Peyer's patch (tissue), 4 donors: ENCODE results near the gene TNFRSF11A. TPM values are rescaled to one million over a fixed set of nuclear protein-coding genes. Genes with fewer than 3 reads are reported as not detected.

Experiments used
- DNase-seq, 3 donors: peaks; one replicate each; pipeline ENCODE4 v3.0.0-alpha.2; 2017 to 2019
- H3K27ac ChIP-seq, 4 donors: fragments of 200-600 bp; sonication (generic); one replicate each; pipeline ENCODE4 v1.5.1; 2016 to 2019
- H3K27me3 ChIP-seq, 2 donors: fragments of 200-600 bp; sonication (generic); one replicate each; pipeline ENCODE4 v1.5.1; 2019
- H3K36me3 ChIP-seq, 3 donors: fragments of 200-600 bp; sonication (generic); one replicate each; pipeline ENCODE4 v1.5.1; 2016 to 2019
- H3K4me1 ChIP-seq, 4 donors: fragments of 200-600 bp; sonication (generic); one replicate each; pipeline ENCODE4 v1.5.1; 2016 to 2019
- H3K4me3 ChIP-seq, 4 donors: fragments of 200-600 bp; sonication (generic); 1 replicate in 3 of 4; 2 replicates in 1 of 4; pipeline ENCODE4 v1.5.1; 2016 to 2019; ENCODE audit warnings: mild to moderate bottlenecking in 1 of 4
- H3K9me3 ChIP-seq, 4 donors: fragments of 200-600 bp; sonication (generic); one replicate each; pipeline ENCODE4 v1.5.1; 2016 to 2019; ENCODE audit warnings: mild to moderate bottlenecking in 1 of 4
- POLR2A ChIP-seq, 2 donors: fragments of 450-650 bp; IDR thresholded peaks; one replicate each; pipeline ENCODE4 v1.5.1; 2017; ENCODE audit warnings: antibody characterized with exemption in 2 of 2, mild to moderate bottlenecking in 2 of 2, moderate library complexity in 2 of 2
- total RNA-seq, 4 donors: library from RNA; depleted of rRNA; stranded (reverse); fragments of >200 nt; gene quantifications; one replicate each; pipeline ENCODE4 v1.1.0, GENCODE V29; 2016
- TF ChIP-seq, protein P1 (sequence below), 6 experiments: fragments of 450-650 bp in 4 of 6; fragments of 200-600 bp in 2 of 6; sonication (generic) in 1 of 6; IDR thresholded peaks; one replicate each; pipeline ENCODE4 v1.5.1; 2017 to 2019; ENCODE audit warnings: antibody characterized with exemption in 6 of 6, mild to moderate bottlenecking in 3 of 6, moderate library complexity in 1 of 6

TNFRSF11A gene
- total RNA-seq, 4 donors from 2014 or later = 29.6 to 64.6 (median 43.1) TPM

DNA sequence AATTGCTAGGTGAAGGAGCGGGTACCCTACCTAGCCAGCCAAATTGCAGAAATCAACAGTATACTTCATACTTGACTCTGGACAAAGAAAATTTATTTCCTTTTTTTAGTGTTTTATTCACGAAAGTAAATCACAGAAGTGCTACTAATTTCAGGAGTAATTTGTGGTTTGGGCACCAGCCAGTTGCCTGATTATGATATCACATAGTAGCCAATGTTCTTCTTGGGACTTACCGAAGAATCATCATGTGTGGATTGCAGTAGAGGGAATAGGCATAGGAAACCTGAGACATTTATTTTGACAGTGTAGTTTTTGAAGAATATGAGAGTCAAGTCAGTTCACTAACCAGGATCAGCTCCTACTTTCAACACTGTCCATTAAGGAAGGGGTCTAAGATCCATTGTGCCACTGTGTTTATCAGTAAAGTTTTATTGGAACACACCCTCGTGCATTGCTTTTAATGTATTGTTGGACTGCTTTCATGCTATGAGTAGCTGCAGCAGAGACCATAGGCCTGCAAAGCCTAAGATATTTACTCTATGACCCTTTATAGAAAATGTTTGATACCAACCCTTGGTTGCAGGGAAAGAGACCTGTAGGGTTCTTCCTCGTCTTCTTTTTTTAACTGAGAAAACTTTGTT is 32.1 kb downstream of the TNFRSF11A start:
- Histone ChIP-seq H3K4me1 (no peaks in the 10 kb centered on the region), H3K27ac (no peak overlapping the region), H3K4me3 (no peak overlapping the region), H3K36me3 (no peaks in the 10 kb centered on the region), H3K27me3 (no peaks in the 10 kb centered on the region), H3K9me3 (no peaks in the 10 kb centered on the region)
- no peak for TF ChIP-seq POLR2A (IDR thresholded peaks at IDR 0.05)
- TF ChIP-seq, protein P1, sequence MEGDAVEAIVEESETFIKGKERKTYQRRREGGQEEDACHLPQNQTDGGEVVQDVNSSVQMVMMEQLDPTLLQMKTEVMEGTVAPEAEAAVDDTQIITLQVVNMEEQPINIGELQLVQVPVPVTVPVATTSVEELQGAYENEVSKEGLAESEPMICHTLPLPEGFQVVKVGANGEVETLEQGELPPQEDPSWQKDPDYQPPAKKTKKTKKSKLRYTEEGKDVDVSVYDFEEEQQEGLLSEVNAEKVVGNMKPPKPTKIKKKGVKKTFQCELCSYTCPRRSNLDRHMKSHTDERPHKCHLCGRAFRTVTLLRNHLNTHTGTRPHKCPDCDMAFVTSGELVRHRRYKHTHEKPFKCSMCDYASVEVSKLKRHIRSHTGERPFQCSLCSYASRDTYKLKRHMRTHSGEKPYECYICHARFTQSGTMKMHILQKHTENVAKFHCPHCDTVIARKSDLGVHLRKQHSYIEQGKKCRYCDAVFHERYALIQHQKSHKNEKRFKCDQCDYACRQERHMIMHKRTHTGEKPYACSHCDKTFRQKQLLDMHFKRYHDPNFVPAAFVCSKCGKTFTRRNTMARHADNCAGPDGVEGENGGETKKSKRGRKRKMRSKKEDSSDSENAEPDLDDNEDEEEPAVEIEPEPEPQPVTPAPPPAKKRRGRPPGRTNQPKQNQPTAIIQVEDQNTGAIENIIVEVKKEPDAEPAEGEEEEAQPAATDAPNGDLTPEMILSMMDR (IDR thresholded peaks at IDR 0.05) = no peak
- DNase-seq = no peak

DNA sequence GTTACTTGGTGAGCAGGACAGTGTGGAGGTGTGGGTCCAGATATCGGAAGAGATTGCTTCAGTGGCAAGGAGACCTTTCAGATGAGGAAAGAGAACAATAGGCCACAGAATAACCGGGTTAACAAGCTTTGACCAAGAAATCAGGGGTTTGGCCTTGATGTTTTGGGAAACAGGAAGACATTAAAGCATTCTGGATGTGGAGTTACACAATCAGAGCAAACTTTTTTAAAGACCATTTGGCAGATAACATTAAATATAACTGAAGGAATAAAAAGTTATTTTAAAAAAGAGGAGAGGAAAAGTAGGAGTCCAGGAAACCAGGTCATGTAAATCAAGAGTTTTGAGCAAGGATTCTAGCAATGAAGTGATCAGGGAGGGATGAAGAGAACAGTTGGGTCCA is 35.7 kb downstream of the TNFRSF11A start:
- no peaks in the 10 kb centered on the region for H3K27me3 ChIP-seq
- TF ChIP-seq, protein P1 (IDR thresholded peaks at IDR 0.05) = no peak
- TF ChIP-seq POLR2A (IDR thresholded peaks at IDR 0.05) = no peak
- no peaks in the 10 kb centered on the region for H3K4me1 ChIP-seq

DNA sequence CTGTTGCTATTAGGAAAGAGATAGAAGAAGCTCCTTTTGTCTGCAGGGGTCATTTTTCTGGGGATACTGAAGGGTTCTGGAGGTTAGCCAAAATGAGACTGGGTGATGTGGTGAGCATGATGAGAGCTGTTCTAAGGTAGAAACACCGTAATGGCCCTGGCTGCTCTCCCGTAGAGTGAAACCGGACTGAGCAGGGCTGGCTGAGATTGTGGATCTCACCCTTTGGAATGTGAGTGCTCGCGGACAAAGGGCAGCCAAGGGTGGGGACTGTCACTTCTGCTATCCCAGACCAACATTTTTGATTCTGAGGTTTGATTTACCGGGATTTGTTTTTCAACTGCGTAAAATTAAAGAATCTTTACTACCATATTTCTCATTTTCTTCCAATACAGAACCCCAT is 36.2 kb downstream of the TNFRSF11A start:
- peaks cover 0 to 9% (median 0%) of the 10 kb centered on the region in 3 donors for H3K36me3 ChIP-seq
- H3K4me3 ChIP-seq = no peak overlapping the region
- H3K4me1 ChIP-seq = no peaks in the 10 kb centered on the region
- TF ChIP-seq, protein P1 (IDR thresholded peaks at IDR 0.05) = no peak
- no peaks in the 10 kb centered on the region for H3K9me3 ChIP-seq
- peak in 1 of 3 donors; percentile 63 for DNase-seq
- H3K27ac ChIP-seq = no peak overlapping the region
- H3K27me3 ChIP-seq = no peaks in the 10 kb centered on the region

More for the DNA sequence above, 35.7 kb downstream of the TNFRSF11A start:
- no peak for DNase-seq
- Histone ChIP-seq H3K4me3 (no peak overlapping the region), H3K9me3 (no peaks in the 10 kb centered on the region), H3K36me3 (peaks cover 0 to 9% (median 0%) of the 10 kb centered on the region in 3 donors), H3K27ac (no peak overlapping the region)

DNA sequence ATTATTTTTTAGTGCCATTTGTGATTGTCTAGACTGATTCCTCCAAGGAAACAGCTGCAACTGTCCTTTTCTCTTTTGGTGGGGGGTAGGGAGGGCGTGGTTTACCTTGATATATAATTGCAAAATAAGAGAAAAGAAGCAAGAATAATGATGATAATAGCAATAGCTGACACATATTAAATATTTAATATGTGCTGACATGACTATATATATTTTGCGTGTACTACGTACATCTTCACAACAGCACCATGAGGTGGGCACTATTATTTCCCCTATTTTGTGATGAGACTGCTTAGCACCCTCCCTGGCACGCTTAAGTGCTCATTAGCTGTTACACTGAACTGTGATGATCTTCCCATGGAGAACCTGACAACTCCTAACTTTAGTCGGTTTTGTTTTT is 39.4 kb downstream of the TNFRSF11A start:
- TF ChIP-seq POLR2A (IDR thresholded peaks at IDR 0.05) = no peak
- TF ChIP-seq, protein P1 (IDR thresholded peaks at IDR 0.05) = no peak
- Histone ChIP-seq H3K36me3 (peaks cover 0 to 15% (median 0%) of the 10 kb centered on the region in 3 donors), H3K9me3 (no peaks in the 10 kb centered on the region), H3K27me3 (no peaks in the 10 kb centered on the region), H3K4me1 (no peaks in the 10 kb centered on the region), H3K4me3 (no peak overlapping the region), H3K27ac (no peak overlapping the region)
- no peak for DNase-seq

DNA sequence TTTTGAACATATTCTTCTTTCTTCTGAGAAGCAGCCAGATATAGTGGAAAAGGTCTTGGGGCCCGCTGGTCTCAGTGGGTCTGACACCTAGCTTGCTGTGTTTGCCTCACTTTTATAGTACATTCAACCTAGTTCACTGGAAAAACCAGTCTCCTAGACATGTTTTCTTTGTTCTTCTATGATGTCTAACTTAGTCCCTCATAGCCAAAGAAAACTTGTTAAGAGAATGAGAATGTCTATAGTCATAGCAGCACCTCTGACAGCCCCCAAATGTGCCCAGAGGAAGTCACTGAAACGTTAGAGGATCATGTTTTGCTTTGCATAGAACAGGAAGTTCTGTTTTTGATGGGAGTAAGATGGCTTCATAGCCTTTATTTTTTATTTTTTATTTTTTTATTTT is 40.3 kb downstream of the TNFRSF11A start:
- Histone ChIP-seq H3K4me3 (no peak overlapping the region), H3K4me1 (no peaks in the 10 kb centered on the region), H3K27me3 (no peaks in the 10 kb centered on the region), H3K9me3 (no peaks in the 10 kb centered on the region), H3K27ac (no peak overlapping the region), H3K36me3 (peaks cover 0 to 15% (median 0%) of the 10 kb centered on the region in 3 donors)
- DNase-seq = no peak
- TF ChIP-seq, protein P1 (IDR thresholded peaks at IDR 0.05) = no peak
- TF ChIP-seq POLR2A (IDR thresholded peaks at IDR 0.05) = no peak
